Endothelial cell of umbilical vein (primary cell): Measurements from ENCODE around the gene KLHL25. TPM values are rescaled to one million over a fixed set of nuclear protein-coding genes. Genes with fewer than 3 reads are reported as not detected.

ENCODE experiments used
- BruUV-seq: library from RNA; stranded (reverse); fragments of 400-500 nt; replicated peaks from 2 replicates; lab custom pipeline; 2021; lab: Mats Ljungman, UMichigan
- CTCF ChIA-PET: fragments of 300-600, 350-600 bp; sonication (Branson Sonifier 250); formaldehyde crosslinking; loops from one replicate; lab custom pipeline; 2021; ENCODE audit warnings: antibody characterized with exemption, inconsistent platforms; lab: Charles Lee
- POLR2A ChIA-PET: fragments of 300-600, 350-600 bp; sonication (Branson Sonifier 250); formaldehyde crosslinking; loops from one replicate; lab custom pipeline; 2021; ENCODE audit warnings: antibody characterized with exemption, inconsistent platforms; lab: Charles Lee
- DNase-seq: peaks from one replicate; pipeline ENCODE4 v3.0.0-alpha.2; 2011; ENCODE audit warnings: low read depth, low spot score
- FAIRE-seq: peaks from 2 replicates; lab custom pipeline; 2011; peaks lifted over from hg19 to GRCh38; lab: Jason Lieb, UNC
- H2AFZ ChIP-seq: 2 replicates; pipeline ENCODE4 v1.6.0; 2012; ENCODE audit warnings: low read depth, low read length, control low read depth, inconsistent platforms
- H3K27ac ChIP-seq: 2 replicates; pipeline ENCODE4 v1.5.1; 2011; ENCODE audit warnings: low read depth, mild to moderate bottlenecking, control low read depth, low read length, moderate library complexity; ENCODE audit not compliant: insufficient read depth
- H3K27me3 ChIP-seq, 2 experiments: 2 replicates each; pipeline versions ENCODE4 v1.6.0 to v1.6.1; 2011; ENCODE audit warnings: low read length in 2 of 2, mixed read lengths in 1 of 2; ENCODE audit not compliant: control insufficient read depth in 2 of 2, insufficient read depth in 2 of 2
- H3K36me3 ChIP-seq, 2 experiments: 2 replicates in 1 of 2; 3 replicates in 1 of 2; pipeline ENCODE4 v1.5.1; 2011; ENCODE audit warnings: low read length in 2 of 2, mild to moderate bottlenecking in 1 of 2, moderate library complexity in 1 of 2; ENCODE audit not compliant: control insufficient read depth in 2 of 2, insufficient read depth in 2 of 2; ENCODE audit errors: extremely low read depth in 1 of 2
- H3K4me1 ChIP-seq: 3 replicates; pipeline ENCODE4 v1.5.1; 2011; ENCODE audit warnings: mild to moderate bottlenecking, low read length; ENCODE audit not compliant: control insufficient read depth, insufficient read depth; ENCODE audit errors: extremely low read depth
- H3K4me2 ChIP-seq: 2 replicates; pipeline ENCODE4 v1.6.1; 2011; ENCODE audit warnings: low read length, control low read depth, mixed read lengths; ENCODE audit not compliant: insufficient read depth
- H3K4me3 ChIP-seq, 3 experiments: fragments of 200-600 bp in 1 of 3; sonication (generic), shearing (Covaris generic) in 1 of 3; replicated peaks in 1 of 3; 2 replicates each; pipeline ENCODE4 v1.5.1; 2011 to 2016; ENCODE audit warnings: control low read depth in 3 of 3, low read length in 3 of 3, mild to moderate bottlenecking in 2 of 3, inconsistent platforms in 1 of 3, low read depth in 1 of 3, moderate library complexity in 1 of 3; ENCODE audit not compliant: insufficient read depth in 1 of 3
- H3K79me2 ChIP-seq: 2 replicates; pipeline ENCODE4 v1.6.0; 2012; ENCODE audit warnings: low read length, inconsistent platforms; ENCODE audit not compliant: control insufficient read depth, insufficient read depth
- H3K9ac ChIP-seq: replicated peaks from 2 replicates; pipeline ENCODE3; 2011; ENCODE audit warnings: low read length, control low read depth; ENCODE audit not compliant: insufficient read depth; ENCODE audit errors: extremely low read depth
- H3K9me1 ChIP-seq: replicated peaks from 3 replicates; pipeline ENCODE4 v1.6.0; 2011; ENCODE audit warnings: mild to moderate bottlenecking, low read length; ENCODE audit not compliant: control insufficient read depth, insufficient read depth; ENCODE audit errors: extremely low read depth
- H3K9me3 ChIP-seq: replicated peaks from 2 replicates; pipeline ENCODE4 v1.5.1; 2012; ENCODE audit warnings: low read length, inconsistent platforms; ENCODE audit not compliant: control insufficient read depth, insufficient read depth
- H4K20me1 ChIP-seq: replicated peaks from 2 replicates; pipeline ENCODE3; 2011; ENCODE audit warnings: mild to moderate bottlenecking, low read length; ENCODE audit not compliant: control insufficient read depth, insufficient read depth; ENCODE audit errors: extremely low read depth
- CTCF ChIP-seq, 2 donors: IDR thresholded peaks; 1 replicate in 1 of 2; 2 replicates in 1 of 2; pipeline ENCODE4 v1.5.1; 2011; ENCODE audit warnings: low read length in 2 of 2, mild to moderate bottlenecking in 2 of 2, moderate library complexity in 2 of 2, control low read depth in 1 of 2, inconsistent platforms in 1 of 2, low read depth in 1 of 2; ENCODE audit not compliant: insufficient read depth in 1 of 2; ENCODE audit errors: extremely low read depth in 1 of 2
- EZH2 ChIP-seq: IDR thresholded peaks from 2 replicates; pipeline ENCODE4 v1.6.1; 2012; ENCODE audit warnings: borderline replicate concordance, low read depth, mild to moderate bottlenecking, moderate library complexity, low read length, inconsistent platforms; ENCODE audit not compliant: severe bottlenecking
- FOS ChIP-seq: IDR thresholded peaks from 2 replicates; pipeline ENCODE4 v1.6.1; 2011; ENCODE audit warnings: mild to moderate bottlenecking, low read length, moderate library complexity, borderline replicate concordance; ENCODE audit not compliant: insufficient read depth
- GATA2 ChIP-seq: IDR thresholded peaks from 2 replicates; pipeline ENCODE4 v1.7.0; 2011; ENCODE audit warnings: low read depth, mild to moderate bottlenecking, moderate library complexity, mixed read lengths, low read length; ENCODE audit not compliant: insufficient read length, insufficient read depth
- JUN ChIP-seq: IDR thresholded peaks from 2 replicates; pipeline ENCODE4 v1.6.1; 2011; ENCODE audit warnings: borderline replicate concordance, low read depth; ENCODE audit not compliant: insufficient read length, insufficient read depth
- MAX ChIP-seq: IDR thresholded peaks from 2 replicates; pipeline ENCODE4 v1.6.1; 2011; ENCODE audit not compliant: insufficient read depth, insufficient read length
- MYC ChIP-seq: IDR thresholded peaks from one replicate; pipeline ENCODE4 v1.6.1; 2011; ENCODE audit warnings: mild to moderate bottlenecking, low read depth, low read length
- POLR2A ChIP-seq: IDR thresholded peaks from 2 replicates; pipeline ENCODE4 v1.6.1; 2012; ENCODE audit warnings: low read depth, mild to moderate bottlenecking, control low read depth, low read length
- POLR2AphosphoS5 ChIP-seq: IDR thresholded peaks from 2 replicates; pipeline ENCODE4 v1.6.1; 2012; ENCODE audit warnings: low read depth, mild to moderate bottlenecking, control low read depth, low read length, moderate library complexity; ENCODE audit not compliant: insufficient read depth
- dilution Hi-C: fragments of 300-500 bp; cut with MboI; formaldehyde crosslinking; loops from one replicate; pipeline ENCODE4 v1.15.0; 2019; ENCODE audit warnings: low sequenced_read_pairs; ENCODE audit not compliant: extremely low pct_ligation_motif_present
- intact Hi-C: fragments of 100-400 bp; cut with micrococcal nuclease; formaldehyde crosslinking; loops from one replicate; pipeline ENCODE4 v1.10.0; 2022
- polyA plus RNA-seq, 4 experiments: library from polyadenylated mRNA; depleted of rRNA in 3 of 4; stranded (reverse) in 3 of 4; unstranded in 1 of 4; fragments of >200 nt; gene quantifications; 2 replicates each; pipeline versions ENCODE4 v1.2.1 to v1.2.3, GENCODE V29; 2011 to 2012; ENCODE audit warnings: missing spikeins in 1 of 4
- total RNA-seq: library from RNA; stranded (reverse); gene quantifications from 2 replicates; pipeline ENCODE4 v1.2.3, GENCODE V29; 2021

Gene KLHL25
- total and polyA plus RNA-seq, 2 donors (not counting 3 experiments of a cell fraction or from before 2014, with no cell fraction given) = 5.4 to 6.4 TPM

- peaks cover 28 to 33% of the 10 kb centered on the region in 2 experiments for H3K36me3 ChIP-seq
- H3K9me1 ChIP-seq = no peaks in the 10 kb centered on the region
- no peaks in the 10 kb centered on the region for H3K4me1 ChIP-seq
- no peak for TF ChIP-seq CTCF (IDR thresholded peaks at IDR 0.05; ENCODE audit: extremely low read depth in 1 of 2, insufficient read depth in 1 of 2, low read depth in 1 of 2, low read length in 2 of 2)
- no peak for TF ChIP-seq JUN
- no peak for TF ChIP-seq MYC
- no peak for TF ChIP-seq EZH2
- no peak for TF ChIP-seq POLR2AphosphoS5
- TF ChIP-seq POLR2A = no peak
- no peak for TF ChIP-seq GATA2
- TF ChIP-seq MAX = no peak
- TF ChIP-seq FOS = no peak
- dilution Hi-C loops (no loop called here), intact Hi-C loops (no loop called here)
- no peak overlapping the region for H3K4me2 ChIP-seq
- ChIA-PET POLR2A (no interaction called here), CTCF (interaction anchor here (1.8 kb wide), 1 partner anchor 133 kb away, joined by 5 read pairs; no protein-coding TSS in a partner anchor)
- H4K20me1 ChIP-seq = no peaks in the 10 kb centered on the region
- H3K9me3 ChIP-seq = no peaks in the 10 kb centered on the region
- no TSS peak for BruUV-seq
- no peak for FAIRE-seq
- no peak overlapping the region for H2AFZ ChIP-seq
- no peak overlapping the region for H3K4me3 ChIP-seq
- no peak overlapping the region for H3K27ac ChIP-seq
- H3K79me2 ChIP-seq = no peaks in the 10 kb centered on the region
- H3K9ac ChIP-seq = no peak overlapping the region
- no peak for DNase-seq
- no peaks in the 10 kb centered on the region for H3K27me3 ChIP-seq
These were observed 69.2 kb downstream of the KLHL25 start for GRCh38 chr15:85725564-85725963.
